ENCODE data around the gene HDAC4.

HDAC4 gene

DNA sequence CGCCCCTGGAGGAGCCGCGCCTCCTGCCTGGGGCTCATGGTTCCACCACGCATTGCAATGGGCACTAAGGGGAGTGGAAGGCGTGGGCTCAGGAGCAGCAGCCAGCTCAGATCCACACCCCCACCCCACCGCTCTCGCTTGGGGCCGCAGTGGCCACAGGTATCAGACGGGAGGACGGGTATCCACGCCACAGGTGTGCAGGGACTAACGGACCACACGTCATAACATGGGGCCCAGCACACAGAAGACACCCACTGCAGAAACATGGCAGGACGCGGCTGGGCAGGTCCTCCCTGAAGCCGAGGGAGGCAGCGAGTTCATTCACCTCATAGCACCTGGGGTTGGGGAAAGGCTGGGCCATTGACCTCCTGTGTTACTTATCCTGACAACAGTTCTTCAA lies 13.0 kb downstream of the HDAC4 start:
- Mint-ChIP-seq H3K4me3 (no peak overlapping the region), H3K4me1 (peaks cover 9% of the 10 kb centered on the region)

DNA sequence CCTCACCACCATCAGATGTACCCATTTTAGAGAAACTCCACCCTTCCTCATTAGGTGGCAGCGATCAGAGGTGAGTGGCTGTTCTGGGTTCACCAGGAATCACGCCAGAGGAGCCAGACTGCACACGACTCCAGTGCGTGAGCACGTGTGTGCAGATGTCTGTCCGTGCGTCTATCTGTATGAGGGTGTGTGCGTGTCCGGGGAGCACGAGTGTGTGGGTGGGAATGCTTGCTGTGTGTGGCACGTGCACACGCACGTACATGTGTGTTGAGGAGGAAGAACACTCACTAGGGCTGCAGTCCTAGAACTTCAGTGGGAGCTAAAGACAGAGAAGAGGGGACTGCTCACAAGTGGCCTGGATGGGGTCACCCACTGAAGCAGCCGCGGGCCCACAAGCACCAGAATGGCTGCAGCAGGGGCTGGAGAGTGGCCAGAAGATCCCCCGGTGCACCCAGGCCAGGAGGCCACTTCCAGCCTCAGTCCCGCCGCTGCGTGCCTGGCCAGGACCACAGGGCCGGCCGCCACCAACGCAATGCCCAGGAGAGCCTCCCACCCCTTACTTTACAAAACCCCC lies 13.9 kb downstream of the HDAC4 start:
- ATAC-seq (no peak), DNase-seq (no peak)
- H3K9me3 Mint-ChIP-seq, result no peaks in the 10 kb centered on the region
- no peaks in the 10 kb centered on the region for H3K27me3 Mint-ChIP-seq
- H3K4me1 Mint-ChIP-seq, result peaks cover 17% of the 10 kb centered on the region
- H3K4me3 Mint-ChIP-seq, result no peak overlapping the region
- no peak overlapping the region for H3K27ac Mint-ChIP-seq
- peaks cover 8% of the 10 kb centered on the region for H3K36me3 Mint-ChIP-seq (ENCODE audit: low read depth)

More for the DNA sequence above, 13.0 kb downstream of the HDAC4 start:
- no peak for ATAC-seq
- Mint-ChIP-seq H3K9me3 (no peaks in the 10 kb centered on the region), H3K36me3 (ENCODE audit: low read depth) (peaks cover 8% of the 10 kb centered on the region), H3K27ac (no peak overlapping the region), H3K27me3 (no peaks in the 10 kb centered on the region)
- DNase-seq, result no peak

DNA sequence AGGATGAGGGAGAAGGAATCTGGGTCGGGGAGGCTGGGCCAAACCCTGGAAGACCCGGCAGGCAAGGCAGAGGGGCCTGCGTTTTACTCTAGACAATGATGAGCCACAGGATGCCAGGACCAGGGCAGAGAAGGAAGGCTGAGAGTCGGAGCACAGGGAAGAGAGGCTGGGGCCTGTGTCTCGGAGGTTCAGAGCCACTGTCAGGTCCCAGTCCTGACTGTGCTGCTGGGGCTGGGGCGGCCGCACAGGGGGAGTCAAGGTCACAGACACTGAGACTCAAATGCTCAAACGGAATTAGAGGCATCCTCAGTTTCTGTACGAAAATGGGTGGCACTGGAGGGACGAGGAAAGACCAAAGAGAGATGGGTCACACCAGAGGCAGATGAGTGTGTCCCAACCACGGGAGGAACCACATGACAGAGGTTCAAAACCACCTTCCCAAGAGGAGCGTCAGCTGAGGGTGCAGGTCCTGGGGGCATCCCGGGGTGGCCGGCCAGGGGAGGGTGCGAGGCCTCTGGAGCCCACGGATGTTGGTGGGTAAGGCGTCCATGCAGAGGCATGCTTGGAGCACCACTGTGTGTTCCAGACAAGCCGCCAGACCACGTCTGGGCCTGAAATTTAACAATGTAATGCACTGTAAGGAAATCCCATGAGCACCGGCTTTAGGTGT lies 14.7 kb downstream of the HDAC4 start:
- no peak for DNase-seq
- Mint-ChIP-seq H3K36me3 (ENCODE audit: low read depth) (peaks cover 8% of the 10 kb centered on the region), H3K9me3 (no peaks in the 10 kb centered on the region), H3K27ac (no peak overlapping the region), H3K27me3 (no peaks in the 10 kb centered on the region), H3K4me3 (no peak overlapping the region), H3K4me1 (peaks cover 25% of the 10 kb centered on the region)
- ATAC-seq, result no peak

DNA sequence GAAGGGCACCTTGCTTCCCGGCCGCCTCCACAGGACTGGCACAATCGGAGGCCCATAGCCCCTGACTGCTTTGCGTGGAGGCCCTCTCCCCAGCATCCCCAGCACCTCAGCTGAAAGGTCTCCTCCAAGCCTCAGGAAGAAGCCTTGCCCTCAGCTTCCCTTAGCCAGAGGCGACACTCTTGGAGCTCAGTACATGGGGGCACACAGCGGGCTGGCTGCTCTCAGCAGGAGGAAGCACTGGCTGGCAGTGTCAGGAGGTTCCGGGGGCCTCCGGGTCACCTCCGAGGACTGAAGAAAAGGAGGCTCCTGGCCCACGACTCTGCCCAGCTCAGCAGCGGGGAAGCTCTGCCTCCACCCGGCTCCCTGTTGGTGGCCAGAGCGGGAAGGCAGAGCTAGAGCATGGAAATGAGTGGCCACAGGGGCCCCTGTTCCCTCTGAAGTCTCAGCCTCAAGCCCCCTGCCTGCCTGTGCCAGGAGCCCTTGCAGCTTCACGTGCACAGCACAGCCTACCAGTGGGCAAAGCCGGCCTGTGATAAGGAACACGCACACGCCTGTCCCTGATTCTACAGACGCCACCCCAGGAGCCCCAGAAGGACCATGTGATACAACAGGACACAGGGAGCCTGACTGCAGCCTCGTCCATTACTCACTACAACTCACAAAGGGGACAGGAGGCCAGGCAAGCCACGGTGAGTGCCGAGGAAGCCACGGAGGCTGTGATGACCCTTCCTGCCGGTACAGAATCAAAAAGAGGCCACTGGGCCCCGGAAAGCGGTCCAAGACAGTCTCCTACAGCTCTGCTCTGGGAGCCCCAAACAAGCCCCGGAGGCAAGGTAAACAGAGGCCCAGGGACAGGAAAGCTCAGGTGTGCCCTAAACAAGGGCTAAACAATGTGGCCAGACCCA lies 15.5 kb downstream of the HDAC4 start:
- Mint-ChIP-seq H3K4me3 (no peak overlapping the region), H3K4me1 (peaks cover 31% of the 10 kb centered on the region), H3K36me3 (ENCODE audit: low read depth) (peaks cover 10% of the 10 kb centered on the region), H3K9me3 (no peaks in the 10 kb centered on the region), H3K27ac (no peak overlapping the region), H3K27me3 (no peaks in the 10 kb centered on the region)
- no peak for ATAC-seq
- DNase-seq, result no peak

DNA sequence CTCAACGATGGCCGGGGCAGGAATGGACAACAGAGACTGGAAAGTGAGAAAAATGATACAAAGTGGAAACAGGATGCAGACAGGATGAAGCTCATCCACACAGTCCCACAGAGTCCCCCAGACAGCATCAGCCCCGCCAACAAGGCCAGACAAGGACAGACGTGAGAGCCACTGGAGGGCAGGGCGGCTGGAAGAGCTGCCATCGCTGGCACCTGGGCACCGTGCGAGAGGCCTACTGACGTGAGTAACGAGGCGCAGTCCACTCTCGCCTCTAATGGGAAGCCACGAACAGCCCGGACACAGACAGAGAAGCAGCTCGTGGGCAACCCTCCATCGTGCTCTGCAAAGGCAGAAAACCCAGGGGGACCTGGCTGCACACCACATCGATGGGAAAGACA lies 17.1 kb downstream of the HDAC4 start:
- peaks cover 37% of the 10 kb centered on the region for H3K4me1 Mint-ChIP-seq
- H3K9me3 Mint-ChIP-seq, result no peaks in the 10 kb centered on the region
- H3K27me3 Mint-ChIP-seq, result no peaks in the 10 kb centered on the region
- no peak overlapping the region for H3K27ac Mint-ChIP-seq
- H3K36me3 Mint-ChIP-seq (ENCODE audit: low read depth), result peaks cover 3% of the 10 kb centered on the region
- H3K4me3 Mint-ChIP-seq, result no peak overlapping the region
- no peak for DNase-seq
- ATAC-seq, result no peak

DNA sequence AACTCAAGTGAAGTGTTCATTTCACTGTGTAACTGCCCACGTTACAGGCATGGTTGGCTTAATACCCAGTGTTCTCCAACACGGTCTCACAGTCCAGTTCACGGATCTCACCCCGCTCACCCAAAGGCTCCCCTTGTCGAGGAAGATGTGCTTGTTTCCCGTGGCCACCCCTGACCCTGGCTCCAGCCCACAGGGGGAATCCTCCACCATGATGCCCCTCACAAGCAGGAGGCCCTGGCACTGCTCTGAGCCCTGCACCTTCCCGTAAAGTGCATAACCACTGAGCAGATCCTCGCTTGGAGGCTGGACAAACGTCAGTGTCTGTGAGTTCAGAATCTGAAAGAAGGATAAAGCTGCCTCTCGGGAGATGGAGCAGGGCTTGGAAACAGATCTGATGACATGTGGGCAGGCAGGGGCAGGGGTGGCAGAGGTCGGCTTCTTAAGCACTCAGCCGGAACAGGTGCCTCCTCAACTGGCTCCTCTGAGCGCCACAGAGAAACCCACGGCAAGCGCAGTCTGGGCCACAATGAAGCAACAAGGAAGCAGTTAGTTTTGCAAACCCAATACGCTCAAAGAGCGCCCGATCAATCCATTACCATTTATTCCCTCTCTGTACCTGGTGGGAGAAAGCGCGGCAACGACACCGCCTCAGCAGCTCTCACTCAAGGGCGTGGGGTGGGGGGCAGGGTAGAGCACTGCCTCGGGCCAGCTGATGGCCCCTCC lies 17.6 kb downstream of the HDAC4 start:
- no peaks in the 10 kb centered on the region for H3K9me3 Mint-ChIP-seq
- no peaks in the 10 kb centered on the region for H3K27me3 Mint-ChIP-seq
- DNase-seq, result no peak
- H3K4me3 Mint-ChIP-seq, result no peak overlapping the region
- H3K4me1 Mint-ChIP-seq, result peaks cover 37% of the 10 kb centered on the region
- no peak for ATAC-seq
- H3K36me3 Mint-ChIP-seq (ENCODE audit: low read depth), result peaks cover 3% of the 10 kb centered on the region
- no peak overlapping the region for H3K27ac Mint-ChIP-seq

DNA sequence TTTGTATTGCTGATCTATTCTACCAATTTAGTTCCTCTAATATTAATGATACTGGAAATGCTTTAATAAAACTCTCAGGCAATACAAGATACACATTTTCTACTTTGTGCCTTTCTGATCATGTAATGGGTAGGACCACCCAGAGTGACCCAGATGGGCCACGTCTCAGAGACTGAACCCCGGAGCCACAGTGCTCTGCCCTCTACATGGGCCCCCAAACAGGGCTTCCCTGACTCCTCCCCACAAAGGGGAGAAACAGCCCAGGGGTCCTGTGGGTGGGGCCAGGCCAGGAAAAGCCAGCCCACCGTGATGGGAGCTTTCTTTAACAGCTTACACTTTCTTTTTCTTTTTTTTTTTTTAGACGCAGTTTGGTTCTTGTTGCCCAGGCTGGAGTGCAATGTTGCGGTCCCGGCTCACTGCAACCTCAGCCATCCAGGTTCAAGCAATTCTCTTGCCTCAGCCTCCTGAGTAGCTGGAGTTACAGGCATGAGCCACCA lies 18.4 kb downstream of the HDAC4 start:
- no peak overlapping the region for H3K27ac Mint-ChIP-seq
- H3K4me3 Mint-ChIP-seq, result no peak overlapping the region
- no peaks in the 10 kb centered on the region for H3K27me3 Mint-ChIP-seq
- peaks cover 3% of the 10 kb centered on the region for H3K36me3 Mint-ChIP-seq (ENCODE audit: low read depth)
- no peak for ATAC-seq
- H3K4me1 Mint-ChIP-seq, result peaks cover 39% of the 10 kb centered on the region
- DNase-seq, result no peak
- no peaks in the 10 kb centered on the region for H3K9me3 Mint-ChIP-seq

DNA sequence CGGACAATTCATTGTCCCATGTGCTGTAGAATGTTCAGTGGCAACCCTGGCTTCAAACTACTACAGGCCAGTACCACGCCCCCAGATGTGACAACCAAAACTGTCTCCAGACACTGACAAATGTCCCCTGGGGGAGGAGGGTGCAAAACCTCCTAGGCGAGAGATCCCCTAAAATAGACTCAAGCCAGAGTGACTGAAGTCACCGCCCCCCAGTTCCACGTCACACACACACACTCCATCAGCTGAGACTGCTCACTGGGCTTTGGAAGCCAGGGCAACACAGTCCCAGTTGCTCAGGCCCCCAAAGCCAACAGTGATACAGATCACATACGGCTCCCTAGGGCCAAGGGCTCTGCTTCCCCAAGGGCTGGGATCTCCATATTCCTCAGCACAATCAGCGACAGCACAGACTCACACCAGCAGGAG lies 19.1 kb downstream of the HDAC4 start:
- Mint-ChIP-seq H3K9me3 (no peaks in the 10 kb centered on the region), H3K4me3 (peak overlapping the region; percentile 67), H3K27me3 (no peaks in the 10 kb centered on the region), H3K27ac (peak overlapping the region; percentile 89), H3K4me1 (peaks cover 39% of the 10 kb centered on the region), H3K36me3 (ENCODE audit: low read depth) (peaks cover 3% of the 10 kb centered on the region)
- ATAC-seq (peak; percentile 44), DNase-seq (peak; percentile 40)

DNA sequence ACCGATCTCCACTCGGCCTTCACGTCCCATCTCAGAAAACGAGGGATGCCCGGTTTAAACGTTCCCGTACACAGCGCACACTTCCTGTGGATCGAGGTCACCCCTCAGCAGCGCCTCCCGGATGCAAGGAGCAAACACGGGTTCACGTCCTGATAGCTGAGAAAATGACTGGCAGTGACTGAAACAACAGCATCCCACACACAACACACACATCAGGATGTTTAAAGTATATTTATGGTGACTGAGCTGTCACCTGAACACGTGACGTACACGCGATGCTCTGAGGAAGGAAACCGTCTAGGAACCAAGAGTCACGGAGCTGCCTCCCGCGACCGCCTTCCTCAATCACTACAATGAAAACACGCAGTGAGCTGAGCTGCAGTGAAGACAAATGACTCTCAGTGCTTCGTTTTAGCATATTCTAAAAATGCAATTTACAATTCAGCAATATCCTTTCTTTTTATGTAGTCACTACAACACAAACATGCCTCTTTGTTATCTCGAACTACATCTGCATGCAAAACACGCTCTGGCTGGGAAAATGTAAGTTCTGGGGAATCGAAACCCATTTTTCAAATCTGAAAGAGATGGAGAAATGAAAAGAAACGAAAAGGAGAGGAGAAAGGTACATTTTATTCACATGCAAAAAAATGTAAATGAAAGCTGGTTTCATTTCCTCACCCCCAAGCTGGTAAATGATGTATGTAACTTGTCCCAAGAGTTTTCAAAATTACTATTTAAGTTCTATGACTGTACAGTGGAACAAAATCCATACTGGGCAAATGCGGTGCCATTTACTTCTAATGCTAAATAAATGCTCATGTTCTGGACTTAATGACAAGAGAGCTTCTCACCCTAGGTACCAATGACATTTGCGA lies 19.8 kb downstream of the HDAC4 start:
- ATAC-seq (peak; percentile 76), DNase-seq (peak; percentile 55)
- Mint-ChIP-seq H3K27me3 (no peaks in the 10 kb centered on the region), H3K36me3 (ENCODE audit: low read depth) (peaks cover 3% of the 10 kb centered on the region), H3K27ac (peak overlapping the region; percentile 89), H3K9me3 (no peaks in the 10 kb centered on the region), H3K4me3 (peak overlapping the region; percentile 67), H3K4me1 (peaks cover 39% of the 10 kb centered on the region)

DNA sequence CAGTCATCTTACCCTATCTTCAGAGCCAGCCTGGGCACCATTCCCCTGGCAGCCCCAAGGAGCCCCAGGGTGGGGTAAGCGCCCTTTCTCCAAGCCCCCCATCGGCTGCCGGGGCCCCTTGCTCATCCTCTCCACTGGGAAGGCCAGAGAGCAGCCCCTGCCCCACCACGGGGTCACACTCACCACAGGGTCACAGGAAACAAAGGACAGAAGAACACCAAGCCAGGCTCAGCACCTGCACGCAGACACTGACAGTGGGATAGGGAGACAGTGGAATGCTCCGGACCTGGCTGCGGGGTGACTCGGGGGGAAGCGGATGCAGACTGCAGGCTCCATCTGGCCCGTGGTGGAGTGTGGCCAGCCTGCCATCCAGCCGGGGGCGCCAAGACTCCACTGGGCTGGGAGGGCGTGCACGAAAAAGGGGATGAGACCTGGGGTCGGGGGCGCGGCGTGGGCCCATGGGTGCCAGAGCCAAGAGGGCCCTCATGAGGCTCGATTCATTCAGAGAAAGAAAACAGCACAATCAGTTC lies 21.1 kb downstream of the HDAC4 start:
- no peaks in the 10 kb centered on the region for H3K27me3 Mint-ChIP-seq
- H3K27ac Mint-ChIP-seq, result no peak overlapping the region
- no peak for DNase-seq
- peaks cover 3% of the 10 kb centered on the region for H3K36me3 Mint-ChIP-seq (ENCODE audit: low read depth)
- peaks cover 38% of the 10 kb centered on the region for H3K4me1 Mint-ChIP-seq
- no peak overlapping the region for H3K4me3 Mint-ChIP-seq
- no peak for ATAC-seq
- no peaks in the 10 kb centered on the region for H3K9me3 Mint-ChIP-seq

DNA sequence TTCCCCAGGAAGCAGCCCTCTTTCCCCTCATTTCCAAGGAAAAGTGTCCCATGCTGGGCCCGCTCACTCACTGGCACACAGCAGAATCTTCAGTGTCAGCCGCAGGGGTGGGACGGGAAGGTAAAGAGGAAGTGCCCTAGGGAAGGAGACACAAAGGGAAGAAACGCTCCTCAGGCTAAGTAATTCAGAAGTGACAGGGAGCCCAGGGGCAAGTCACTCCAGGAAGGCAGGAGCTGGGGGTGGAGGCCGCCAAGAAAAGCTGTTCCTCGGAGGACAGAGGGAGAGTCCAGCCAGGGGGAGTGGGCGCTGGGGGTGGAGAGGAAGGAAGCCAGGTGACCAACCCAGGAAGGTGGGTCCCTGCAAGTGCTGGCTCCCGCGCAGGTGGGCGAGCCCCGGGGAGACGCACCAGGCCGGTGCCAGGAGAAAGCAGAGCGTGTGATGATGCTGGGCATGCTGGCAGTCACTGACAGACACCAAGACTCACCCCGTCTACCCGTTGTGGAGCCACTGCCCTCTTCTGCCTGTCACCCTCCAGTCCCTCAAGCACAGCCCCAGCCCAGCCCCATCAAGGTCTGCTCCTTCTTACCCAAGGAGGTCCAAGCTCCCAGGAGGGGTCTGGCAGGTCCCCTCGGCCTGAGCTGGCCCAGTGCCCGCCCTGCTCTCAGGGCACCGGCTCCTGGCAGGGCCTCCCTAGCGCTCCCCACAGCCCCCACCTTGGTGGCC lies 21.7 kb downstream of the HDAC4 start:
- no peak for ATAC-seq
- no peak overlapping the region for H3K27ac Mint-ChIP-seq
- no peaks in the 10 kb centered on the region for H3K27me3 Mint-ChIP-seq
- no peak for DNase-seq
- peaks cover 38% of the 10 kb centered on the region for H3K4me1 Mint-ChIP-seq
- H3K36me3 Mint-ChIP-seq (ENCODE audit: low read depth), result peaks cover 3% of the 10 kb centered on the region
- H3K9me3 Mint-ChIP-seq, result no peaks in the 10 kb centered on the region
- no peak overlapping the region for H3K4me3 Mint-ChIP-seq

DNA sequence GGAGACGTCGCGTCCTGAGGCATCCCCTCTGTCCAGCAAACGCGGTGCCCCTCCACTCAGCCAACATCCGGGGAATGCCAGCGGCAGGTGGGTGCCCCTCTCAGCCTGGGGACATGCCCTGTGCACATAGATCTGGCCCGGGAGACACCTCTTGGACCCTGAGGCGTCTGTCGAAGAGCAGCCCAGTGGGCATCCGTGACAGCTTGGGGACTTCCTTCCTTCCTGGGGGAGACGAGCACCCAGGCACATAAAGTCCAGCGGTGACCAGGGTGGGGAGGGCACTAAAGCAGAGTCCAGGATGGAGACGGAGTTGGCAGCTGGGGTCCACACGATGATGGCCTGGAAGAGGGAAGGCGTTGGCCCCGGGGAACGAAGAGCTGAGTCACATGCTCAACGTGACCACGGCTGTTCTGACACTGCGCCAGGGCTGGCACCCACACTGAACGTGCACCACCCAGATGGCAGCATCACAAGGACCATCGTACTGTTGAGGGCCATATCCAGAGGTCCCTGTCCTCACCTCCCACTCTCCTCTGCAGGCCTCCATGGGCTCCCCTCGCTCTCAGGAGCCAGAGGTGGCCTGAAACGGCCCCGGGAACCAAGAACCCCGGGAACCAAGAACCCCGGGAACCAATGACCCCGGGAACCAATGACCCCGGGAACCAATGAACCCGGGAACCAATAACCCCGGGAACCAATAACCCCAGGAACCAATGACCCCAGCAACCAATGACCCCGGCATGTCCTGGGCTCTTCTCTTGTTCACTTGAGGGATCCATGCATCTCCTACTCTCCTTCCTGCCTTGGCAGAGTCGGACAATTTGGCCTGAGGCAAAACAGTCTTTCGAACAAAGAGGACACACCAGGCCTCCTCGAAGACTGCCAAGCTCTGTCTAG lies 22.6 kb downstream of the HDAC4 start:
- no peaks in the 10 kb centered on the region for H3K9me3 Mint-ChIP-seq
- no peak overlapping the region for H3K4me3 Mint-ChIP-seq
- peaks cover 3% of the 10 kb centered on the region for H3K36me3 Mint-ChIP-seq (ENCODE audit: low read depth)
- H3K4me1 Mint-ChIP-seq, result peaks cover 34% of the 10 kb centered on the region
- no peak for DNase-seq
- no peaks in the 10 kb centered on the region for H3K27me3 Mint-ChIP-seq
- no peak for ATAC-seq
- H3K27ac Mint-ChIP-seq, result no peak overlapping the region

Data from activated naive CD8-positive, alpha-beta T cell treated with anti-CD3 and anti-CD28 coated beads, Interleukin-2, amount 50 U/mL, for 24 hours (primary cell).